ENCODE data around the gene B3GNT5.

DNA sequence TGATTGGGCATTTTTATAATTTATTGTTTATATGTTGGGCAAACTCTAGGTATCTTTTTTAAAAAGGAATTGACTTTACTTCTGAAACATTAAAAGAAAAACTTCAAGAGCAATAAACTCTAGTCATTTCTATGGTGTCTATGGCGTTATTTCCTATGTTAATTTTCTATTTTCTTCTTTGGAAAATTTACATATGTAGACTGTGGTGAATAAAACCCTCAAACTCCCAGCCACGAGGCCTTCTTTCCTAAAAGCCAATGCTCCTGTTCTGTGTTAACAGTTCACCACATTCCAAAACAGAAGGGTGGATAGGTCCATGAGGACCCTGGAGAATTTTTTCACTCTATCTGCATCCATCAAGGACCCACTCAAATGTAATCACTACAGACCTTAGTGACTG is 44.3 kb upstream of the B3GNT5 start:
- TF ChIP-seq POLR2AphosphoS5 (IDR thresholded peaks at IDR 0.05; ENCODE audit: insufficient read depth, low read depth, low read length) (no peak), EZH2 (IDR thresholded peaks at IDR 0.05; ENCODE audit: borderline replicate concordance, low read depth, low read length, severe bottlenecking) (no peak), POLR2A (IDR thresholded peaks at IDR 0.05; ENCODE audit: low read depth, low read length) (no peak)
- TF ChIP-seq, protein P1, sequence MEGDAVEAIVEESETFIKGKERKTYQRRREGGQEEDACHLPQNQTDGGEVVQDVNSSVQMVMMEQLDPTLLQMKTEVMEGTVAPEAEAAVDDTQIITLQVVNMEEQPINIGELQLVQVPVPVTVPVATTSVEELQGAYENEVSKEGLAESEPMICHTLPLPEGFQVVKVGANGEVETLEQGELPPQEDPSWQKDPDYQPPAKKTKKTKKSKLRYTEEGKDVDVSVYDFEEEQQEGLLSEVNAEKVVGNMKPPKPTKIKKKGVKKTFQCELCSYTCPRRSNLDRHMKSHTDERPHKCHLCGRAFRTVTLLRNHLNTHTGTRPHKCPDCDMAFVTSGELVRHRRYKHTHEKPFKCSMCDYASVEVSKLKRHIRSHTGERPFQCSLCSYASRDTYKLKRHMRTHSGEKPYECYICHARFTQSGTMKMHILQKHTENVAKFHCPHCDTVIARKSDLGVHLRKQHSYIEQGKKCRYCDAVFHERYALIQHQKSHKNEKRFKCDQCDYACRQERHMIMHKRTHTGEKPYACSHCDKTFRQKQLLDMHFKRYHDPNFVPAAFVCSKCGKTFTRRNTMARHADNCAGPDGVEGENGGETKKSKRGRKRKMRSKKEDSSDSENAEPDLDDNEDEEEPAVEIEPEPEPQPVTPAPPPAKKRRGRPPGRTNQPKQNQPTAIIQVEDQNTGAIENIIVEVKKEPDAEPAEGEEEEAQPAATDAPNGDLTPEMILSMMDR (IDR thresholded peaks at IDR 0.05; ENCODE audit: extremely low read depth in 1 of 2, insufficient read depth in 1 of 2, low read depth in 1 of 2, low read length in 2 of 2) = no peak
